ENCODE data around the gene PGLYRP1. TPM values are rescaled to one million over a fixed set of nuclear protein-coding genes. Genes with fewer than 3 reads are reported as not detected.

Gene PGLYRP1
- total RNA-seq, 4 donors from 2014 or later, result not detected

DNA sequence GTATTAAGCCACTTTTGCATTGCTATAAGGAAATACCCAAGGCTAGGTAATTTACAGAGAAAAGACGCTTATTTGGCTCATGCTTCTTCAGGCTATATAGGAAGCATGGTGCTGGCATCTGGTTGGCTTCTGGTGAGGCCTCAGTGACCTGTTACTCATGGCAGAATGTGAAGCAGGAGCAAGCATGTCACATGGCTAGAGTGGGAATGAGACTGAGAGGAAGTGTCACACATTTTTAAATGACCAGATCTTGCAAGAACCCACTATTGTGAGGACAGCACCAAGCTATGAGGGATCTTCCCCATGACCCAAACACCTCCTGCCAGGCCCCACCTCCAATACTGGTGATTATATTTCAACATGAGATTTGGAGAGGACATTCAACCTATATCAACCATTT lies 43.6 kb upstream of the PGLYRP1 start:
- Histone ChIP-seq H3K4me3 (no peak overlapping the region), H3K4me1 (no peaks in the 10 kb centered on the region), H3K27ac (no peak overlapping the region), H3K27me3 (peaks cover 66% of the 10 kb centered on the region), H3K9me3 (no peaks in the 10 kb centered on the region), H3K36me3 (no peaks in the 10 kb centered on the region)
- 67 to 83% methylated on average over 1 of the region's 1 CpG for WGBS, 2 donors (ENCODE audit: low coverage in 1 of 2)
- TF ChIP-seq POLR2A (IDR thresholded peaks at IDR 0.05), result no peak
- no peak for TF ChIP-seq CTCF (IDR thresholded peaks at IDR 0.05)
- no peak for TF ChIP-seq POLR2AphosphoS5 (IDR thresholded peaks at IDR 0.05)
- no peak for TF ChIP-seq EP300 (IDR thresholded peaks at IDR 0.05)
- no peak for ATAC-seq

- no peaks in the 10 kb centered on the region for H3K4me1 ChIP-seq
- H3K9me3 ChIP-seq, result no peaks in the 10 kb centered on the region
- peaks cover 57% of the 10 kb centered on the region for H3K27me3 ChIP-seq
- H3K36me3 ChIP-seq, result no peaks in the 10 kb centered on the region
- TF ChIP-seq EP300 (IDR thresholded peaks at IDR 0.05) (no peak), CTCF (IDR thresholded peaks at IDR 0.05) (no peak), POLR2A (IDR thresholded peaks at IDR 0.05) (no peak), POLR2AphosphoS5 (IDR thresholded peaks at IDR 0.05) (no peak)
- 43 to 46% methylated on average over 3 to 4 of the region's 7 CpGs for WGBS, 2 donors (ENCODE audit: low coverage in 1 of 2)
- no peak overlapping the region for H3K27ac ChIP-seq
- no peak for ATAC-seq
- no peak overlapping the region for H3K4me3 ChIP-seq
Measured at GRCh38 chr19:46065486-46066071, 42.7 kb upstream of the PGLYRP1 start.

GRCh38 chr19:46063201-46063600 lies 40.3 kb upstream of the PGLYRP1 start:
- TF ChIP-seq POLR2AphosphoS5 (IDR thresholded peaks at IDR 0.05), result no peak
- TF ChIP-seq CTCF (IDR thresholded peaks at IDR 0.05), result no peak
- no peak for TF ChIP-seq POLR2A (IDR thresholded peaks at IDR 0.05)
- no peak for TF ChIP-seq EP300 (IDR thresholded peaks at IDR 0.05)
- WGBS, 2 donors (ENCODE audit: low coverage in 1 of 2), result 50 to 55% methylated on average over 3 of the region's 3 CpGs
- H3K36me3 ChIP-seq, result no peaks in the 10 kb centered on the region

GRCh38 chr19:46060012-46060411 lies 37.2 kb upstream of the PGLYRP1 start:
- Histone ChIP-seq H3K27me3 (peaks cover 68% of the 10 kb centered on the region), H3K4me1 (no peaks in the 10 kb centered on the region), H3K27ac (no peak overlapping the region), H3K9me3 (no peaks in the 10 kb centered on the region), H3K36me3 (no peaks in the 10 kb centered on the region), H3K4me3 (no peak overlapping the region)
- no peak for ATAC-seq
- WGBS, 2 donors (ENCODE audit: low coverage in 1 of 2), result 83 to 92% methylated on average over 2 of the region's 2 CpGs
- TF ChIP-seq CTCF (IDR thresholded peaks at IDR 0.05) (no peak), EP300 (IDR thresholded peaks at IDR 0.05) (no peak), POLR2A (IDR thresholded peaks at IDR 0.05) (no peak), POLR2AphosphoS5 (IDR thresholded peaks at IDR 0.05) (no peak)

More at GRCh38 chr19:46063201-46063600, 40.3 kb upstream of the PGLYRP1 start:
- peaks cover 58% of the 10 kb centered on the region for H3K27me3 ChIP-seq
- ATAC-seq, result no peak
- no peak overlapping the region for H3K27ac ChIP-seq
- H3K4me3 ChIP-seq, result no peak overlapping the region
- no peaks in the 10 kb centered on the region for H3K9me3 ChIP-seq
- no peaks in the 10 kb centered on the region for H3K4me1 ChIP-seq

- ATAC-seq, result no peak
- Histone ChIP-seq H3K4me3 (no peak overlapping the region), H3K27ac (no peak overlapping the region), H3K4me1 (no peaks in the 10 kb centered on the region), H3K9me3 (no peaks in the 10 kb centered on the region), H3K27me3 (peaks cover 70% of the 10 kb centered on the region), H3K36me3 (no peaks in the 10 kb centered on the region)
- TF ChIP-seq CTCF (IDR thresholded peaks at IDR 0.05), result no peak
- TF ChIP-seq POLR2AphosphoS5 (IDR thresholded peaks at IDR 0.05), result no peak
- no peak for TF ChIP-seq POLR2A (IDR thresholded peaks at IDR 0.05)
- TF ChIP-seq EP300 (IDR thresholded peaks at IDR 0.05), result no peak
- 88% methylated on average over 2 to 3 of the region's 3 CpGs for WGBS, 2 donors (ENCODE audit: low coverage in 1 of 2)
Measured at GRCh38 chr19:46058778-46059177, 35.9 kb upstream of the PGLYRP1 start.
